Activated T-cell treated with anti-CD3 and anti-CD28 coated beads for 4 hours (primary cell): ENCODE data around the gene VRK3.

ENCODE experiments used
- DNase-seq: peaks from one replicate; pipeline ENCODE4 v3.0.0-alpha.2; 2020

VRK3 gene

DNA sequence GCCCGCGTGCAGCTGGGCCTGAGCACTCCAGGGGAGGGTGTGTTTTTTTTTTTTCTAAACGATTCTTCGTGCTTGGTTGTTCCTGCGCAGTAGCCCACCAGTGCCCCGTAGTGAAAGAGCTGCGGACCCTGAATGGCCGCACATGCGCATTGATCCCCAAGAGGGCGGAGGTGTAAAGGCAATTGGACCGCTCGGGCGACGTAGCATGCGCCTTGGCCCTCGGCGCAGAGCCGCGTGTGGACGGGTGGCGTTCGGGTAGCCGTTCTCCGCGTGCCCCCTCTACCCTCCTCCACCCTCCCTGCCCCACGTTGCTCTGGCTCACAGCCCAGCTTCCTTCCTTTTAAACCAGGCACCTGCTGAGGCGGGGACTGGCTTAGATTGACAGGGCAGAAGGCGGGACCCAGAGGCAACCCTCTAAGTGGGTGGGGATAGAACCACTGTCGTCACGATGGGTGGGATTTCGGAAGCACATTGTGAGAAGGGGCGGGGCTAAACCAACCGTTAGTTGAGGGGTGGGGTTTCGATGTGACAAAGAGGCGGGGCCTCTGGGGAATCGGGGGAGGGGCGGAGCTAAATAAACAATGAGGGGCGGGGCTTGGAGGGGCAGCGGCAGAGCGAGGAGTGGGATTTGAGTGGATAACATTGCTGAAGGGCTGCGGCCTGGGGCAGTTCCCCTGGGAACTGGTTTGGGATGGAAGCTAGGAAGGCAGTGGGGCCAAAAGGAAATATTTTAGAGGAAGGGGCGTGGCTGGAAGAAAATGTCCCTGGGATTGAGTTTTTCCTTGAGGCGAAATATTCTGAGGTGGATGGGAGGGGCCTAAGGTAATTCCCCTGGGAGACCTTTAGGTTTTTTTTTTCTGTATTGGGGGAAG is 95.3 kb downstream of the VRK3 start:
- DNase-seq, result peak; percentile 94

DNA sequence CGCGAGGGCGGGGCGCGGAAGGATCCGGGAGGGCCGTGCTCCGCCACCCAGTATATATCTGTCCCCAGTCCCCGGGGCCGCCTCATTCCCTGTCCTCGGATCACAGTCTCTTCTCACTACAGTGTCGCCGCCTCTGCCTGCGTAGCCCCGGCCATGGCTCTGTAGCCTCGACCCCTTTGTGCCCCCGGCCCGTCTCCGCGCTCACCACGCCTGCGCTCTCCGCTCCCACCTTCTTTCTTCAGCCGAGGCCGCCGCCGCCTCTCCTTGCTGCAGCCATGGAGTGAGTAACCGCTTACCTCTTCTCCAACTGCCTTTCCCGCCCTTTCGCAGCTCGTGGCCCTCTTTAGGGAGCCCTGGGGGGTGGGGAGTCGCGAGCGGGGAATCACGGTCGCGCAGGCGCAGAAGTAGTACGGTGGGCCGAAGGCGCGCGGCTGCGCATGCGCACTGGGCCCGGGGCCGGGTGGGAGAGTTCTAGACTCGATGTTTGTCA is 96.0 kb downstream of the VRK3 start, which contains the start of the genes ATF5 and NUP62:
TSS of gene ATF5 (plus strand) at position 85 of the 490 bp plus-strand sequence. CDS start 1,646 bp downstream, outside the sequence.
TSS of gene NUP62 (minus strand) at position 384 of the 490 bp plus-strand sequence. CDS start 19,697 bp downstream, outside the sequence.
- DNase-seq, result peak; percentile 93

DNA sequence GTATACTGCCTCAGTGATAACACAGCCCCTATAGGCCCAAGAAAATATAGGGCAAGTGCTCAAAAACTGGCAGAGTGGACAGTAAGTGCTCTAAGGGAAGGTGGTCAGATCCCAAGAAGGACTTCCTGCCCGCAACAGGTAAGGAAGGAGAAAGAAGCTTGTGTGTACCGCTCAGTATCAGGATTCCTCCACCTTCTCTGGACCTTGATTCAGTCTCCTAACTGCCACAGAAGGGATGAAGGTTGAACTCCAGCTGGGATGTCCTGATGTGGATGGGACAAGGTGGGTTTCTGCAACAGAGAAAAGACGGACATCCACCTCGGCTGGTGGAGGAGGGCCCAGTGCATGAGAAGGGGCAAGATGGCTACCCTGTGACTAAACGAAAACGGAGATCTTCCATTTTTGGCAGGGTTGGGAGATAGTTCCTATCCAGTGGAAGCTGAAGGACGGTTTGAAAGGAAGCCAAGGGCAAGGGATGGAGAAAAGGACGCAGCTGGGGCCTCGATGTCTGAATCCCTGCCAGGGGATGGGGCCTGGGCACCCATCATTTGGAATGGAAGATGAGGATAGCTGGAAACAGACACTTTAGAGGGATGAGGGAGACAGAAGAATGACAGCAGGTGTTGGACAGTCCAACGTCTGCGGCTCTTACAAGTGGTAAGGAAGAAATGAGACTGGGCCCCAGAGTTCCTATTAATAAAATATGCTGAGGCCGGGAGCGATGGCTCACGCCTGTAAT is 97.5 kb downstream of the VRK3 start:
- DNase-seq, result no peak

GRCh38 chr19:49926515-49926914 is 98.7 kb downstream of the VRK3 start:
- no peak for DNase-seq
